Karpas-422 (cell line): ENCODE data around the gene PASK. TPM values are rescaled to one million over a fixed set of nuclear protein-coding genes. Genes with fewer than 3 reads are reported as not detected.
"Not testable (repeated sequence)": the region's sequence is repeated elsewhere in the genome, so short reads cannot be mapped to it uniquely, and the experiment has no call there.

ENCODE experiments used
- DNase-seq: peaks from one replicate; pipeline ENCODE4 v3.0.0-alpha.2; 2015
- H2AFZ ChIP-seq: fragments of 200-600 bp; sonication (generic); 2 replicates; pipeline ENCODE4 v1.6.1; 2014; ENCODE audit warnings: antibody characterized with exemption, low read length, mixed read lengths
- H3K27ac ChIP-seq: fragments of 200-600 bp; sonication (generic); 2 replicates; pipeline ENCODE4 v1.5.1; 2014; ENCODE audit warnings: mild to moderate bottlenecking, low read length, moderate library complexity
- H3K27me3 ChIP-seq: fragments of 200-600 bp; sonication (generic); 2 replicates; pipeline ENCODE4 v1.6.1; 2014; ENCODE audit warnings: low read length, mixed read lengths
- H3K36me3 ChIP-seq: fragments of 200-600 bp; sonication (generic); 2 replicates; pipeline ENCODE4 v1.6.1; 2014; ENCODE audit warnings: low read length, mixed read lengths; ENCODE audit not compliant: insufficient read depth
- H3K4me1 ChIP-seq: fragments of 200-600 bp; sonication (generic); 2 replicates; pipeline ENCODE4 v1.6.1; 2014; ENCODE audit warnings: mild to moderate bottlenecking, low read length, mixed read lengths
- H3K4me2 ChIP-seq: fragments of 200-600 bp; sonication (generic); 2 replicates; pipeline ENCODE4 v1.6.1; 2014; ENCODE audit warnings: low read length, low read depth, mild to moderate bottlenecking; ENCODE audit not compliant: poor library complexity, severe bottlenecking
- H3K4me3 ChIP-seq: fragments of 200-600 bp; sonication (generic); 2 replicates; pipeline ENCODE4 v1.5.1; 2014; ENCODE audit warnings: mild to moderate bottlenecking, antibody characterized with exemption, low read length, mixed read lengths
- H3K79me2 ChIP-seq: fragments of 200-600 bp; sonication (generic); 2 replicates; pipeline ENCODE4 v1.6.1; 2014; ENCODE audit warnings: mild to moderate bottlenecking, low read length, mixed read lengths
- H3K9ac ChIP-seq: fragments of 200-600 bp; sonication (generic); 2 replicates; pipeline ENCODE4 v1.6.0; 2014; ENCODE audit warnings: low read length
- H3K9me2 ChIP-seq: fragments of 200-600 bp; sonication (generic), shearing (Covaris generic); replicated peaks from 2 replicates; pipeline ENCODE4 v1.6.0; 2014; ENCODE audit warnings: mild to moderate bottlenecking, low read length, moderate library complexity; ENCODE audit not compliant: insufficient read depth
- H3K9me3 ChIP-seq: fragments of 300-700, 200-600 bp; sonication (generic); 2 replicates; pipeline ENCODE4 v1.6.1; 2014; ENCODE audit warnings: low read length, mixed read lengths
- H4K20me1 ChIP-seq: fragments of 200-600 bp; sonication (generic); 2 replicates; pipeline ENCODE4 v1.6.1; 2014; ENCODE audit warnings: mild to moderate bottlenecking, antibody characterized with exemption, low read length, low read depth; ENCODE audit not compliant: insufficient read depth
- total RNA-seq: library from RNA; depleted of rRNA; stranded (reverse); fragments of >200 nt; shearing (Covaris generic); gene quantifications from 2 replicates; pipeline ENCODE4 v1.2.3, GENCODE V29; 2014; ENCODE audit warnings: low replicate concordance; rRNA removed

The PASK gene
- 17.0 and 23.9 TPM in 2 replicates for total RNA-seq

DNA sequence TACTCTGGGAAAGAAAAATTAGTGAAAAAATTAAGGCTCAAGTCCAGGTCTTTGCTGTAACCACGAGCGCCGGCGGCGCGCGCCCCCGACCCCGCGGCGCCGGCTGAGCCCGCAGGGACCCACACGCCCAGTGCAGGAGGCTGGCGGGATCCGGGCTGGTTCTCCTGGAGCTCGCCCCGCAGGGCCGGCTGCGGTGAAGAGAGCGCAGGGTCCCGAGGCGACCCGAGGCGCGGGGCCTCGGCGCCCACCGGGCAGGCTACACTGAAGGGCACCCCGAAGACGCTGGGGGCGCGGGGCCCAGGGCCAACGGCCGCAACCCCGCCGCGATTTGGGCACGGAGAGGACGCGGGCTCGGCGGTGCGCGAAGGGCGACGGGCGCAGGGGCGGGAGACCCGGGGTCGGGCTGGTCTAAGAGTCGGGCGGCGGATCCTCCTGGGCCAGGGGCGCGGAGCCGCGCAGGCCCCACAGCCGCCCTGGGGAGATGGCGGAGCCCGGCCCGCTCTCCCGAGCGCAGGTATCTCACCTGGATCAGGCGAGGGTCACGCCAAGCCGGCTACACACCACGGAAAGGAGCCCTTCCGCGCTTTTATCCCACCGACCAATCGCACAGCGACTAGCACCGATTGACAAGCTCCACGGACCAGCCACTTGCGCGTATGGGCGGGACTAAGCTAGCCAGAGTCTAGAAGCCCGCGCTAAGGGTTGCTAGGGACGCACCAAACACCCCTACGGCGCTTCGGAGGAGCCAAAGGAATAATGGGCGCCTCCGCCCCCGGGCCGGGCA is at the start of gene PASK:
Gene PASK (minus strand): TSS at position 582 of the 784 bp plus-strand sequence. CDS start 6,440 bp downstream, outside the sequence.
- DNase-seq: peak; percentile 98
- peaks cover 78% of the 10 kb centered on the region for H3K79me2 ChIP-seq
- no peaks in the 10 kb centered on the region for H3K9me2 ChIP-seq
- no peaks in the 10 kb centered on the region for H4K20me1 ChIP-seq
- no peaks in the 10 kb centered on the region for H3K27me3 ChIP-seq
- H3K4me1 ChIP-seq: peaks cover 36% of the 10 kb centered on the region
- no peaks in the 10 kb centered on the region for H3K36me3 ChIP-seq
- peak within 1 kb of the TSS; percentile 97 for H3K9ac ChIP-seq
- peak within 1 kb of the TSS; percentile 88 for H3K4me2 ChIP-seq
- no peaks in the 10 kb centered on the region for H3K9me3 ChIP-seq
- no peak within 1 kb of the TSS; the same call in 1 of the 2 replicates for H3K27ac ChIP-seq
- H2AFZ ChIP-seq: peak within 1 kb of the TSS; percentile 97
- H3K4me3 ChIP-seq: peak within 1 kb of the TSS; percentile 99

DNA sequence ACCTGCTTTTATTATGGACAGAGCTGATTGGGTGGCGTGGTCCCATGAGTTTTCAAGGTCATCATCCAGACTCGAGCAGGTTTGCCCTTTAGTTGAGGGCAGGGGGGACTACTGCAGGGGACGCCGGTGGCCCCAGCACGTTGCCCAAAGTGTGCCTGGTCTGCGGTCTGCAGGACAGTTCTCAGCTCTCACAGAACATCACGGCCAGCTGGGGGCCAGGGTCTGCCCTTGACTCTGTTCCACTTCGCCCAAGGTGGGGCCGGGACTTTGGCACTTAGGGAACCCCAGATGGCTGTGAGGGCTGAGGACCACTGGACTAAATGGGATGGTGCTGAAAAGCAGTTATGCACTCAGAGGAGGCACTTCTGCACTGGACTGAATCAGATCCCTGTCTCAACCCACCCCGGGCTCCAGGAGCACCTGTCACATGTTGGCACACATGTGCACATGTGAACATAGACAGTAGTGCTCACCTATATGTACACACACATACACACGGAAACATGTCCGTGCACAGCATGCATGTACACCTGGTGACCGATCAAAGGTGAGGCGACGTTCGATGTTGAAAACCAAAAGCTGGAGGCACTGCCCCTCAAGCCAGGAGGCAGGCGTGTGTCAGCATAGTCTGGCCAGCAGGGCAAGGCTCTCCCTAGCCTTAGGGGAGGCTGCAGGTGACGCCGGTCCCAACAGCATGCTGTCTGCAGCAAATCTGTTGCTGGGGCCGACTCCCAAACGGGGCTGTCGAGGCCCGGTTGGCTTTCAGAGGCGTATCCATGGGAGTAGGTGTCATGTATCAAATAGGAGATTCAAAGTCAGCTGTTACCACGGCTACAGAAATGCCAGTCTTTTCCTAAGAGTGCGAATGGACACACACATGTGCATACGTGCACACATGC is 49.4 kb upstream of the PASK start:
- Histone ChIP-seq H3K4me3 (no peak overlapping the region), H2AFZ (no peak overlapping the region), H4K20me1 (no peaks in the 10 kb centered on the region), H3K27ac (no peak overlapping the region), H3K4me1 (no peaks in the 10 kb centered on the region), H3K9me2 (no peaks in the 10 kb centered on the region), H3K4me2 (no peak overlapping the region), H3K79me2 (no peaks in the 10 kb centered on the region), H3K9ac (no peak overlapping the region), H3K27me3 (no peaks in the 10 kb centered on the region), H3K9me3 (no peaks in the 10 kb centered on the region), H3K36me3 (no peaks in the 10 kb centered on the region)
- no peak for DNase-seq

DNA sequence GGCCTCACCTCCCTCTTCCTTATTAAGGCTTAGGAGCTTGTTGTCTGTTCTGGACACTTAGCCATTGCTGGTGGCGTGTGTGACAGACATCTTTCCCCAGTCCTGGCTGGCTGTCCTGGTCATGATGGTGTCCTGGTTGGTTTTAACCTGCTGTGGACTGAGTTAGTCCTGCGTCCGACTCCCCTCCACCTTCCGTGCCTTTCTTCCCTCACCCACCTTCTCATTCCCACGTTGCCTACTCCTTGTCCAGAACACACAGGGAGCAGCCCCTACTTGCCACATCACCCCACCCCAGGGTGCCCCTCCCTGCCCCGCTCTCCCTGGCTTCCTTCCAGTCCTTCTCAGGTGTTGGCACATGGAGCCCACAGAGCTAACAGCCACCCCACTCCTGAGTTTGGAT is 48.7 kb upstream of the PASK start:
- no peak overlapping the region for H3K9ac ChIP-seq
- no peak for DNase-seq
- no peaks in the 10 kb centered on the region for H3K9me2 ChIP-seq
- H3K9me3 ChIP-seq: no peaks in the 10 kb centered on the region
- no peak overlapping the region for H3K4me3 ChIP-seq
- H3K4me2 ChIP-seq: no peak overlapping the region
- no peak overlapping the region for H2AFZ ChIP-seq
- H3K27ac ChIP-seq: no peak overlapping the region
- H3K79me2 ChIP-seq: no peaks in the 10 kb centered on the region
- no peaks in the 10 kb centered on the region for H3K4me1 ChIP-seq
- no peaks in the 10 kb centered on the region for H3K27me3 ChIP-seq
- no peaks in the 10 kb centered on the region for H4K20me1 ChIP-seq
- H3K36me3 ChIP-seq: no peaks in the 10 kb centered on the region

DNA sequence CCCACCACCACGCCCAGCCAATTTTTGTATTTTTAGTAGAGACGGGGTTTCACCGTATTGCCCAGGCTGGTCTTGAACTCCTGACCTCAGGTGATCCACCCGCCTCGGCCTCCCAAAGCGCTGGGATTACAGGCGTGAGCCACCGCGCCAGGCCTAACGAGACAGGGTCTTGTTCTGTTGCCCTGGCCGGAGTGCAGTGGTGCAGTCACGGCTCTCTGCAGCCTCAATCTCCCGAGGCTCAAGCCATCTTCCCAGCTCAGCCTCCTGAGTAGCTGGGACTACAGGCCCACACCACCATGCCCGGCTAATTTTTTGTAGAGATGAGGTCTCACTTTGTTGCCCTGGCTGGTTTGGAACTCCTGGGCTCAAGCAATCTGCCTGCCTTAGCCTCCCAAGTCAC is 48.0 kb upstream of the PASK start:
- not testable (repeated sequence) for H3K9me2 ChIP-seq, H3K9me3 ChIP-seq, H4K20me1 ChIP-seq, H3K9ac ChIP-seq, H2AFZ ChIP-seq, H3K4me1 ChIP-seq, DNase-seq, H3K27ac ChIP-seq, H3K4me2 ChIP-seq, H3K79me2 ChIP-seq, H3K27me3 ChIP-seq, H3K4me3 ChIP-seq, H3K36me3 ChIP-seq

DNA sequence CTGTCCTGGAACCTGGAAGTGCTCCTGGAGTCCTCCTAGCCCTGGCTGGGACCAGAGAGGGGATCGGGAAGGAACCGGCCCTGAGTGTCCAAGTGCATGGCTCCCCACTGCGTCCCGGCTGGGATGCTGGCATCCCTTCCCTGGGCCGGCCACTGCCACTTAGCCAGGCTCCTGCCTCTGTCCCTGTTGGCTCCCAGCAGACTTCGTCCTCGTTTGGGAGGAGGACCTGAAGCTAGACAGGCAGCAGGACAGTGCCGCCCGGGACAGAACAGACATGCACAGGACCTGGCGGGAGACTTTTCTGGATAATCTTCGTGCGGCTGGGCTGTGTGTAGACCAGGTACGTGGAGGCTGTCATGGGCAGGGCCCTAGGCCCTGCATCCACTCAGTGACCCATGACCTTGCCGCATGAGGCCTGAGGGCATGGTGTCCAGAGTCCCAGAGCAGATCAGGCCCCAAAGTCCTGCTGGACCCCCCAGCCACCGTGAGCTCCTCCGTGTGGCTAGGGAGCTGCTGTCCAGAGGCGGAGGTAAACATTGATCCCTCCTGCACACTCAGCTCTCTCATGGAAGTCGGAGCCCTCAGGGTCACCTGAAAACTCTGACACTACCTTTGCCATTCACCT is 46.3 kb upstream of the PASK start:
- no peaks in the 10 kb centered on the region for H4K20me1 ChIP-seq
- H3K4me3 ChIP-seq: no peak overlapping the region
- H3K79me2 ChIP-seq: no peaks in the 10 kb centered on the region
- no peak overlapping the region for H3K4me2 ChIP-seq
- H3K27ac ChIP-seq: no peak overlapping the region
- no peaks in the 10 kb centered on the region for H3K9me2 ChIP-seq
- no peaks in the 10 kb centered on the region for H3K36me3 ChIP-seq
- no peaks in the 10 kb centered on the region for H3K9me3 ChIP-seq
- H3K4me1 ChIP-seq: no peaks in the 10 kb centered on the region
- no peak overlapping the region for H3K9ac ChIP-seq
- H2AFZ ChIP-seq: no peak overlapping the region
- no peak for DNase-seq
- H3K27me3 ChIP-seq: no peaks in the 10 kb centered on the region

DNA sequence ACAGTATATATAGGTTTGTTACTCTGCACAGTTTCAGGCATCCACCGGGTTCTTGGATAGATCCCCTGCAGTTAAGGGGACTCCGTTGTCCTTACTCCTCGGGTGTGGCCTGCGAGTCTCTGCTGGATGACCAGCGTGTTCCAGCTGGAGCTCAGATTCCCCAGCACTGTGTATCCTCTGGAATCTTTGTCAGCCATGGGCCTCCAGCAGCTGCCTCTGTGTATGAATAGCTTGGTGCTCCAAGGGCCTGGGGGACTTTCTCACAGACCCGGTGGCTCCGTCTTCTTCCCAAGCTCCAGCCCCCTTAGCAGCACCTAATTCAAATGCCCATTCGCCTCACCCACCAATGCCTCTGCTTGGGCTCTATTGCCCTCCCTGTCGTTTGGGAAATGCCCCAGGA is 45.5 kb upstream of the PASK start:
- no peak overlapping the region for H3K4me2 ChIP-seq
- H3K36me3 ChIP-seq: no peaks in the 10 kb centered on the region
- H3K27me3 ChIP-seq: no peaks in the 10 kb centered on the region
- H3K4me1 ChIP-seq: no peaks in the 10 kb centered on the region
- no peaks in the 10 kb centered on the region for H3K9me3 ChIP-seq
- H3K27ac ChIP-seq: no peak overlapping the region
- H3K4me3 ChIP-seq: no peak overlapping the region
- H4K20me1 ChIP-seq: 0 out of 2 replicates have a peak, but pooled peaks cover 3% of the 10 kb centered on the region
- no peaks in the 10 kb centered on the region for H3K79me2 ChIP-seq
- H2AFZ ChIP-seq: no peak overlapping the region
- no peaks in the 10 kb centered on the region for H3K9me2 ChIP-seq
- H3K9ac ChIP-seq: no peak overlapping the region
- no peak for DNase-seq

DNA sequence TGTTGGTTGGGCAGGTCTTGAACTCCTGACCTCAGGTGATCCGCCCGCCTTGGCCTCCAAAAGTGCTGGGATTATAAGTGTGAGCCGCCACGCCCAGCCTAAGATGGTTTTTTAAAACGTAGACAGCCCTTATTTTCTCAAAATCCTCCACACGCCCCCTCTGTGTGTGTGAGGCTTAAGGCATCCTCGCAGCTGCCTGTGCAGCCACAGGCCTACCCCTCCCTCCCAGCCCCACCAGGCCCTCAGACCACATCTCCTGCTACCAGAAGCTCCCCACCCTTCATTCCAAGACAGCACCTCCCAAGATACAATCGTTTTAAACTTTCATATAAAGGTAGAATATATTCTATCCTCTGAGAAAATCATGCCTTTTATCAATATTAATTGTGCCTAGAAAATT is 44.0 kb upstream of the PASK start:
- Histone ChIP-seq H3K9me2 (no peaks in the 10 kb centered on the region), H3K9ac (no peak overlapping the region), H3K4me3 (no peak overlapping the region), H3K27me3 (no peaks in the 10 kb centered on the region), H3K27ac (no peak overlapping the region), H3K4me1 (peaks cover 11% of the 10 kb centered on the region), H3K9me3 (no peaks in the 10 kb centered on the region), H4K20me1 (peaks cover 9% of the 10 kb centered on the region; the same call in 1 of the 2 replicates), H3K79me2 (no peaks in the 10 kb centered on the region), H3K4me2 (no peak overlapping the region), H2AFZ (no peak overlapping the region), H3K36me3 (no peaks in the 10 kb centered on the region)
- DNase-seq: no peak

DNA sequence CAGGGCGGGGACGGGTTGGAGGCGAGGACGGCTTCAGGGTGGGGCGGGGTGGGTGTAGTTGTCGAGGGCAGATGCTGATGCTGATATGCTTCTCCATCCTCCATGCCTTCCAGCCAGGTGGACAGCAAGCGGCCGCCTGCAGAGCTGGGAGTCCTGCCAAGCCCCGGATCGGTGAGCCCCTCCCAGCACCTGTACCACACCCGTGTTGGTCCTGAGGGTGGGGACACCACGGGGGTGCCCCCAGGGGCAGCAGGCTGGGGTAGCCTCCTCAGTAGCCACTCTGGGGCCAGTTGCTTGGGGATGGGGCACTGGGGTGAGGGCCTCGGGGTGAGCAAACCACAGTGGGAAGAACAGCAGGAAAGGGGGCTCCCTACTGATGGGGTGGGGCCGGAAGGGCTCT is 41.8 kb upstream of the PASK start:
- no peaks in the 10 kb centered on the region for H3K36me3 ChIP-seq
- no peak overlapping the region for H3K4me2 ChIP-seq
- peaks cover 24% of the 10 kb centered on the region for H3K4me1 ChIP-seq
- H3K79me2 ChIP-seq: no peaks in the 10 kb centered on the region
- no peak overlapping the region for H2AFZ ChIP-seq
- H3K4me3 ChIP-seq: no peak overlapping the region
- H3K9me3 ChIP-seq: no peaks in the 10 kb centered on the region
- H3K9me2 ChIP-seq: no peaks in the 10 kb centered on the region
- no peak for DNase-seq
- peaks cover 14% of the 10 kb centered on the region; the same call in 1 of the 2 replicates for H4K20me1 ChIP-seq
- no peaks in the 10 kb centered on the region for H3K27me3 ChIP-seq
- H3K27ac ChIP-seq: no peak overlapping the region
- H3K9ac ChIP-seq: no peak overlapping the region
